HepG2 (cell line): ENCODE results near the gene ERF. TPM values are rescaled to one million over a fixed set of nuclear protein-coding genes. Genes with fewer than 3 reads are reported as not detected.

Source experiments
- ADNP ChIP-seq: sonication (generic); formaldehyde crosslinking; IDR thresholded peaks from 2 replicates; pipeline ENCODE4 v1.4.0; 2020; ENCODE audit warnings: missing genetic modification reagents
- ARNT2 ChIP-seq: sonication (generic); formaldehyde crosslinking; IDR thresholded peaks from 2 replicates; pipeline ENCODE4 v1.8.0; 2022; ENCODE audit warnings: mild to moderate bottlenecking, low read depth, missing genetic modification reagents, moderate library complexity
- BRD4 ChIP-seq: sonication (generic); formaldehyde crosslinking; IDR thresholded peaks from 2 replicates; pipeline ENCODE4 v1.4.0; 2020; ENCODE audit warnings: missing genetic modification reagents
- HOXA3 ChIP-seq: sonication (generic); formaldehyde crosslinking; IDR thresholded peaks from 2 replicates; pipeline ENCODE4 v1.5.0; 2020; ENCODE audit warnings: missing genetic modification reagents
- HOXD1 ChIP-seq: sonication (generic); formaldehyde crosslinking; IDR thresholded peaks from 2 replicates; pipeline ENCODE4 v1.5.0; 2020; ENCODE audit warnings: missing genetic modification reagents
- KLF12 ChIP-seq: sonication (generic); formaldehyde crosslinking; IDR thresholded peaks from 2 replicates; pipeline ENCODE4 v1.4.0; 2020; ENCODE audit warnings: missing genetic modification reagents, borderline replicate concordance
- KLF6 ChIP-seq: IDR thresholded peaks from 2 replicates; pipeline ENCODE4 v1.8.0; 2016; ENCODE audit warnings: missing biosample characterization, missing genetic modification reagents
- MATR3 ChIP-seq: sonication (generic); formaldehyde crosslinking; IDR thresholded peaks from 2 replicates; pipeline ENCODE4 v1.4.0; 2020; ENCODE audit warnings: missing genetic modification reagents
- MAZ ChIP-seq, 2 experiments: sonication (generic) in 1 of 2; formaldehyde crosslinking in 1 of 2; IDR thresholded peaks; 2 replicates each; pipeline versions ENCODE4 v1.5.0 to v1.6.1; 2012 to 2020; ENCODE audit warnings: low read depth in 2 of 2, mild to moderate bottlenecking in 2 of 2, borderline replicate concordance in 1 of 2, improper control_type of control experiment in 1 of 2, low read length in 1 of 2, missing genetic modification reagents in 1 of 2, moderate library complexity in 1 of 2
- NCOA2 ChIP-seq: sonication (generic); formaldehyde crosslinking; IDR thresholded peaks from 2 replicates; pipeline ENCODE4 v1.8.0; 2022; ENCODE audit warnings: inconsistent platforms
- NCOA5 ChIP-seq: sonication (generic); formaldehyde crosslinking; IDR thresholded peaks from 2 replicates; pipeline ENCODE4 v1.4.0; 2020; ENCODE audit warnings: missing genetic modification reagents
- NONO ChIP-seq, 2 experiments: fragments of 450-650 bp in 1 of 2; sonication (generic) in 1 of 2; formaldehyde crosslinking in 1 of 2; IDR thresholded peaks in 1 of 2; conservative IDR thresholded peaks in 1 of 2; 2 replicates each; pipeline versions ENCODE4 v1.6.1 to v1.8.0; 2017 to 2022; ENCODE audit warnings: mild to moderate bottlenecking in 1 of 2, missing genetic modification reagents in 1 of 2, moderate library complexity in 1 of 2
- POLR2AphosphoS5 ChIP-seq: IDR thresholded peaks from 2 replicates; pipeline ENCODE4 v1.6.1; 2012; ENCODE audit warnings: low read depth, low read length
- REL ChIP-seq: sonication (generic); formaldehyde crosslinking; conservative IDR thresholded peaks from 2 replicates; pipeline ENCODE4 v1.8.0; 2022; ENCODE audit warnings: mild to moderate bottlenecking, missing genetic modification reagents, moderate library complexity
- SMARCE1 ChIP-seq: fragments of 450-650 bp; IDR thresholded peaks from 2 replicates; pipeline ENCODE4 v1.6.1; 2017; ENCODE audit warnings: borderline replicate concordance
- SRSF9 ChIP-seq: fragments of 200-400 bp; formaldehyde crosslinking; IDR thresholded peaks from 2 replicates; pipeline ENCODE4 v1.6.1; 2018; ENCODE audit warnings: borderline replicate concordance, mild to moderate bottlenecking, low read depth, low read length; ENCODE audit not compliant: insufficient read depth, poor library complexity, severe bottlenecking
- STAT5B ChIP-seq: sonication (generic); formaldehyde crosslinking; IDR thresholded peaks from 2 replicates; pipeline ENCODE4 v1.4.0; 2020; ENCODE audit warnings: missing genetic modification reagents
- ZNF44 ChIP-seq: sonication (generic); formaldehyde crosslinking; IDR thresholded peaks from 2 replicates; pipeline ENCODE4 v1.5.1; 2020; ENCODE audit warnings: mild to moderate bottlenecking, missing genetic modification reagents
- ZNF564 ChIP-seq: sonication (generic); formaldehyde crosslinking; IDR thresholded peaks from 2 replicates; pipeline ENCODE4 v1.8.1; 2023; ENCODE audit warnings: mild to moderate bottlenecking, missing genetic modification reagents
- ZNF629 ChIP-seq: sonication (generic); formaldehyde crosslinking; conservative IDR thresholded peaks from 2 replicates; pipeline ENCODE4 v1.5.0; 2020; ENCODE audit warnings: missing genetic modification reagents
- ZNF800 ChIP-seq: sonication (generic); formaldehyde crosslinking; IDR thresholded peaks from 2 replicates; pipeline ENCODE4 v1.4.0; 2020; ENCODE audit warnings: missing genetic modification reagents
- polyA plus RNA-seq, 8 experiments: library from polyadenylated mRNA; depleted of rRNA in 3 of 8; stranded (reverse) in 7 of 8; unstranded in 1 of 8; fragments of >200 nt; fragmentation: Illumina TruSeq in 4 of 8; extraction: Trizol in 4 of 8; gene quantifications; 2 replicates each; pipeline versions ENCODE4 v1.2.1 to v1.2.3, GENCODE V29; 2011 to 2016; ENCODE audit warnings: low read depth in 4 of 8, missing spikeins in 1 of 8, mixed read lengths in 1 of 8; ENCODE audit not compliant: insufficient read depth in 1 of 8
- total RNA-seq, 5 experiments: library from RNA; depleted of rRNA; stranded (reverse); fragments of >200 nt; fragmentation: Illumina TruSeq; extraction: Trizol; gene quantifications; 2 replicates each; pipeline ENCODE4 v1.2.3, GENCODE V29; 2016; ENCODE audit warnings: low read depth in 1 of 5
- TF ChIP-seq, protein P1 (sequence below): fragments of 450-650 bp; IDR thresholded peaks from 2 replicates; pipeline ENCODE4 v1.6.1; 2016
- TF ChIP-seq, protein P2 (sequence below): sonication (generic); formaldehyde crosslinking; IDR thresholded peaks from 2 replicates; pipeline ENCODE4 v1.4.0; 2020; ENCODE audit warnings: mild to moderate bottlenecking, low read depth, missing genetic modification reagents
- TF ChIP-seq, protein P3 (sequence below): sonication (generic); formaldehyde crosslinking; conservative IDR thresholded peaks from 2 replicates; pipeline ENCODE4 v1.4.0; 2020; ENCODE audit warnings: missing genetic modification reagents
- TF ChIP-seq, protein P4 (sequence below): sonication (generic); formaldehyde crosslinking; IDR thresholded peaks from 2 replicates; pipeline ENCODE4 v1.4.0; 2020; ENCODE audit warnings: low read depth, mild to moderate bottlenecking, missing genetic modification reagents

ERF gene
- total and polyA plus RNA-seq, 2 of the 13 experiments (the other 11 are each of a cell fraction or from before 2014, with no cell fraction given), result 67.1 to 69.9 TPM

- TF ChIP-seq ZNF800 (CRISPR knock-in tag) (no peak), POLR2AphosphoS5 (peak; percentile 50), ZNF629 (CRISPR knock-in tag) (no peak), KLF6 (CRISPR knock-in tag) (no peak), ARNT2 (CRISPR knock-in tag) (0 out of 2 replicates have a peak, but pooled peaks have one; percentile 4), ZNF44 (CRISPR knock-in tag) (no peak), SRSF9 (no peak), SMARCE1 (no peak), MAZ (IDR thresholded peaks at IDR 0.05; ENCODE audit: borderline replicate concordance, low read depth, low read length) (peak; percentile 78; the same call in 1 of the 2 replicates), MAZ (CRISPR knock-in tag; IDR thresholded peaks at IDR 0.05; ENCODE audit: low read depth) (peak; percentile 81), NONO (IDR thresholded peaks at IDR 0.05) (no peak), NONO (CRISPR knock-in tag; conservative IDR thresholded peaks at IDR 0.05) (peak; percentile 69), MATR3 (CRISPR knock-in tag) (no peak), HOXA3 (CRISPR knock-in tag) (no peak), ADNP (CRISPR knock-in tag) (no peak), HOXD1 (CRISPR knock-in tag) (no peak), BRD4 (no peak), REL (no peak), STAT5B (no peak), NCOA2 (no peak), NCOA5 (no peak), KLF12 (CRISPR knock-in tag) (no peak), ZNF564 (CRISPR knock-in tag) (no peak)
- TF ChIP-seq, protein P1, sequence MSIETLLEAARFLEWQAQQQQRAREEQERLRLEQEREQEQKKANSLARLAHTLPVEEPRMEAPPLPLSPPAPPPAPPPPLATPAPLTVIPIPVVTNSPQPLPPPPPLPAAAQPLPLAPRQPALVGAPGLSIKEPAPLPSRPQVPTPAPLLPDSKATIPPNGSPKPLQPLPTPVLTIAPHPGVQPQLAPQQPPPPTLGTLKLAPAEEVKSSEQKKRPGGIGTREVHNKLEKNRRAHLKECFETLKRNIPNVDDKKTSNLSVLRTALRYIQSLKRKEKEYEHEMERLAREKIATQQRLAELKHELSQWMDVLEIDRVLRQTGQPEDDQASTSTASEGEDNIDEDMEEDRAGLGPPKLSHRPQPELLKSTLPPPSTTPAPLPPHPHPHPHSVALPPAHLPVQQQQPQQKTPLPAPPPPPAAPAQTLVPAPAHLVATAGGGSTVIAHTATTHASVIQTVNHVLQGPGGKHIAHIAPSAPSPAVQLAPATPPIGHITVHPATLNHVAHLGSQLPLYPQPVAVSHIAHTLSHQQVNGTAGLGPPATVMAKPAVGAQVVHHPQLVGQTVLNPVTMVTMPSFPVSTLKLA, result no peak
- TF ChIP-seq, protein P2, sequence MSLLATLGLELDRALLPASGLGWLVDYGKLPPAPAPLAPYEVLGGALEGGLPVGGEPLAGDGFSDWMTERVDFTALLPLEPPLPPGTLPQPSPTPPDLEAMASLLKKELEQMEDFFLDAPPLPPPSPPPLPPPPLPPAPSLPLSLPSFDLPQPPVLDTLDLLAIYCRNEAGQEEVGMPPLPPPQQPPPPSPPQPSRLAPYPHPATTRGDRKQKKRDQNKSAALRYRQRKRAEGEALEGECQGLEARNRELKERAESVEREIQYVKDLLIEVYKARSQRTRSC (CRISPR knock-in tag), result no peak
- TF ChIP-seq, protein P3, sequence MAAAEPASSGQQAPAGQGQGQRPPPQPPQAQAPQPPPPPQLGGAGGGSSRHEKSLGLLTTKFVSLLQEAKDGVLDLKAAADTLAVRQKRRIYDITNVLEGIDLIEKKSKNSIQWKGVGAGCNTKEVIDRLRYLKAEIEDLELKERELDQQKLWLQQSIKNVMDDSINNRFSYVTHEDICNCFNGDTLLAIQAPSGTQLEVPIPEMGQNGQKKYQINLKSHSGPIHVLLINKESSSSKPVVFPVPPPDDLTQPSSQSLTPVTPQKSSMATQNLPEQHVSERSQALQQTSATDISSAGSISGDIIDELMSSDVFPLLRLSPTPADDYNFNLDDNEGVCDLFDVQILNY (CRISPR knock-in tag), result no peak
- TF ChIP-seq, protein P4, sequence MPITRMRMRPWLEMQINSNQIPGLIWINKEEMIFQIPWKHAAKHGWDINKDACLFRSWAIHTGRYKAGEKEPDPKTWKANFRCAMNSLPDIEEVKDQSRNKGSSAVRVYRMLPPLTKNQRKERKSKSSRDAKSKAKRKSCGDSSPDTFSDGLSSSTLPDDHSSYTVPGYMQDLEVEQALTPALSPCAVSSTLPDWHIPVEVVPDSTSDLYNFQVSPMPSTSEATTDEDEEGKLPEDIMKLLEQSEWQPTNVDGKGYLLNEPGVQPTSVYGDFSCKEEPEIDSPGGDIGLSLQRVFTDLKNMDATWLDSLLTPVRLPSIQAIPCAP (CRISPR knock-in tag), result no peak
Observed at GRCh38 chr19:42246143-42246921, 8.6 kb downstream of the ERF start (continued).
